WERI-Rb-1 (cell line): Measurements from ENCODE around the gene SEC14L2.

Experiments used
- DNase-seq: peaks from one replicate; pipeline ENCODE4 v3.0.0-alpha.2; 2020
- H3K27ac ChIP-seq: fragments of 250-450 bp; sonication (Bioruptor Pico); 2 replicates; pipeline ENCODE4 v1.5.1; 2020; ENCODE audit warnings: mild to moderate bottlenecking, moderate library complexity
- H3K27me3 ChIP-seq: fragments of 250-450 bp; sonication (Bioruptor Pico); 2 replicates; pipeline ENCODE4 v1.5.1; 2021; ENCODE audit warnings: mild to moderate bottlenecking, low read depth, moderate library complexity; ENCODE audit not compliant: insufficient read depth, severe bottlenecking
- H3K36me3 ChIP-seq: fragments of 250-450 bp; sonication (Bioruptor Pico); 2 replicates; pipeline ENCODE4 v1.5.1; 2020; ENCODE audit warnings: mild to moderate bottlenecking, moderate library complexity
- H3K4me3 ChIP-seq: 2 replicates; pipeline ENCODE4 v1.5.1; 2011; ENCODE audit warnings: low read depth, mild to moderate bottlenecking, control low read depth, low read length
- H3K9me3 ChIP-seq: fragments of 250-450 bp; sonication (Bioruptor Pico); 2 replicates; pipeline ENCODE4 v1.5.1; 2021; ENCODE audit warnings: mild to moderate bottlenecking, moderate library complexity; ENCODE audit not compliant: severe bottlenecking
- TF ChIP-seq, protein P1 (sequence below): IDR thresholded peaks from 2 replicates; pipeline ENCODE4 v1.5.1; 2011; ENCODE audit warnings: low read depth, mild to moderate bottlenecking, control low read depth, inconsistent platforms, low read length

The SEC14L2 gene

DNA sequence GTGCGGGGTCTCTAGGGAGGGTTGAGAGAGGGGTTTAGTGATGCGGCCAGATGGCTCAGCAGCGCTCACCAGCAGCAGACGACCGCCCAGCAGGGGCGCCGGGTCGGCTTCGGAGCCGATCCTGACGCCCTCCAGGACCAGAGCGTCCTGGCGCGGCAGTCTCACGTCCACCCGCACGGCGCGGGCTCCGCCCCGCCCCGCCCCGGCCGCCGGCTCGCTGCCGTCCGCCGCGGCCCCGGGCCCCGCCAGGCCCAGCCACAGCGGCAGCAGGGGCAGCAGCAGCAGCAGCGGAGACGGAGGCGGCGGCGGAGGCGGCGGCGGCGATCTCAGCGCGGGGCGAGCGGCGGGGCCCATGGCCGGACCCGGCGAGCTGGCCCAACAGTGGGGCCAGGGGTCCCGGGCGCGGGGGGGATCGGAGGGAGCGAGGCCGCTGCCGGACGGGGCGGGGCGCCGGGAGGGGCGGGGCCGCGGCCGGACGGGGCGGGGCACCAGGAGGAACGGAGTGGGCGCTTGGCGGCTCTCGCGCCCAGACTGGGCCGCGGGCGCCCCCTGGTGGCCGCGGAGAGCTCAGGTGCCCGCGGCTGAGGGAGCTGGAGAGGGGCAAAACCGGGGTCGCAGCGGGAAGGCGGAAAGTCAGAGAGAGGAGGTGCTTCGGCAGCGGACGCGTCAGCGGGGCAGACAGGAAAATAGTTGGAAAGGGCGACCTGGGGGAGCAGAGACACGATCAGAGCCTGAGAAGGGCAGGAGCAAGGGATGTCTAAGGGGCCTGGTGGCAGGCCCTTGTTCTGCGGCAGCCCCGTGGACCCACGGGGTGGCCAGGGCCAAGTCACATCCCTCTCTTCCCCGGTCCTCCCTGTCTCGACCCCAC is 9.6 kb upstream of the SEC14L2 start, which contains the start of gene RNF215:
RNF215 (minus strand) TSS at position 452 of the 868 bp plus-strand sequence; CDS start at position 354, 98 bp downstream.
- peak within 1 kb of the TSS; percentile 70 for H3K27ac ChIP-seq
- H3K9me3 ChIP-seq, result no peaks in the 10 kb centered on the region
- no peaks in the 10 kb centered on the region for H3K27me3 ChIP-seq
- 0 out of 2 replicates have a peak, but pooled peaks cover 3% of the 10 kb centered on the region for H3K36me3 ChIP-seq
- DNase-seq, result peak; percentile 82
- peak within 1 kb of the TSS; percentile 53 for H3K4me3 ChIP-seq
- TF ChIP-seq, protein P1, sequence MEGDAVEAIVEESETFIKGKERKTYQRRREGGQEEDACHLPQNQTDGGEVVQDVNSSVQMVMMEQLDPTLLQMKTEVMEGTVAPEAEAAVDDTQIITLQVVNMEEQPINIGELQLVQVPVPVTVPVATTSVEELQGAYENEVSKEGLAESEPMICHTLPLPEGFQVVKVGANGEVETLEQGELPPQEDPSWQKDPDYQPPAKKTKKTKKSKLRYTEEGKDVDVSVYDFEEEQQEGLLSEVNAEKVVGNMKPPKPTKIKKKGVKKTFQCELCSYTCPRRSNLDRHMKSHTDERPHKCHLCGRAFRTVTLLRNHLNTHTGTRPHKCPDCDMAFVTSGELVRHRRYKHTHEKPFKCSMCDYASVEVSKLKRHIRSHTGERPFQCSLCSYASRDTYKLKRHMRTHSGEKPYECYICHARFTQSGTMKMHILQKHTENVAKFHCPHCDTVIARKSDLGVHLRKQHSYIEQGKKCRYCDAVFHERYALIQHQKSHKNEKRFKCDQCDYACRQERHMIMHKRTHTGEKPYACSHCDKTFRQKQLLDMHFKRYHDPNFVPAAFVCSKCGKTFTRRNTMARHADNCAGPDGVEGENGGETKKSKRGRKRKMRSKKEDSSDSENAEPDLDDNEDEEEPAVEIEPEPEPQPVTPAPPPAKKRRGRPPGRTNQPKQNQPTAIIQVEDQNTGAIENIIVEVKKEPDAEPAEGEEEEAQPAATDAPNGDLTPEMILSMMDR, result peak; percentile 84

DNA sequence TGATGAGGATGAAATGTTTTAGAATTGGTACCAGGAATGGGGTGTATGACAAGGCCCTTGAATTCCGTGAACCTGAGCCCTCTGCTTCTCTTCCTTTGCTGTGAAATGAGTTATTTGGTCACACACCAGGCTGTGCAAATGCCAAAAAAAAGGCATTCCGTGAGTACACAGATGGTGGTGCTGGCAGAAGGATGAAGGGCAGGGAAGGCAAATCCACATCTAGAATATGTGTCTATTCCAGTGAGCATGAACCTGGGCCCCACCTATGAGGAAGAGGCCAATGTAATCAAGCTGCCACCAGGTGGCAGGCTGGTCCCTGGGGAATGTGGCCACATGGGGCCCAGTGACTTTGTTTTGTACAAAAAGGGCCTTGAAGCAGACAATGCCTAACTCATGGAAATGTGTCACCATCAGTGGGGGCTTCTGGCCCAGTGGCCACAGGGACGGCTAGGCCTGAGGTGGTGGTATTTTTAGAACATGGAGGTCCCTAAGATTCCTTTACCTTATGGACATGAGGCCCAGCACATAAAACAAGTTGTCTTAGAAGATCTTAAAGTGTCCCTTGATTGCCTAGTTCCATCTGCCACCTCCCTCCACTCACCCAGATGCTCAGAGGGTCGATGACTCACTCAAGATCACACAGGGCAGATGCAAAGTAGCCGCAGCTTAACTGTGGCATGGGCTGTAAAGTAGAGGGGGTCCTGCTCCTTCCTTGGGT is 5.7 kb upstream of the SEC14L2 start:
- peak overlapping the region; percentile 78 for H3K27ac ChIP-seq
- peak; percentile 82 for DNase-seq
- H3K36me3 ChIP-seq, result no peaks in the 10 kb centered on the region
- TF ChIP-seq, protein P1, result peak; percentile 90
- H3K9me3 ChIP-seq, result no peaks in the 10 kb centered on the region
- no peaks in the 10 kb centered on the region for H3K27me3 ChIP-seq
- H3K4me3 ChIP-seq, result no peak overlapping the region

DNA sequence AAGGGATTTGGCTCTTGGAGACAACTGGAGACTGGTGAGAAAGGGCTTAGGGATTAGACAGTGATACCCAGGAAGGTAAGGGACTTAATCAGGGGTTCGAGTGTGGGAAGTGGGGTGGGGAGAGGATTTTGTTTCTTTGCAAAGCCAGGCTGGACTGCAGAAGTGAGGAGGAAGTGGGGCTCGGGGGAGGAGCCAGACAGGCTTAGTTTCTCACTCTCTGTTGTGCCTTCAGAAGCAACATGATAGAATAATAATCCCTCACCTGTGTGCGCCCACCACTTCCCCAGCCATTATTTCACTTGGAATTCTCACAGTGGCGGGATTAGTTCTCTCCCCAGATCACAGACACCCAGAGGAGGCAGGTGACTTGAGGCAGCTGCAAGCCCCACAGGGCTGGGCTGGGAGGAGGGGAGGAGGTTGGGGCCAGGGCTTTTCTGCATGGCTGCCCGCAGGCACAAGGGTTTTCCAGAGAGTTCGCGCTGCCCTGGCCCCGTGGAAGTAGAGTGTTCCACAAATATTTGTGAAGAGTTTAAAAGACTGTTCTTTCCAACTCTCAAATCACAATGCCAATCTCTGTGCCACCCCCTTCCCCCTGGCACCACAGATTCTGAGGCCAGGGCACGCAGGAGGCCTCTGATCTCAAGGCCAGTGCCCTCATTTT is 4.0 kb upstream of the SEC14L2 start:
- DNase-seq, result peak; percentile 92
- no peaks in the 10 kb centered on the region for H3K9me3 ChIP-seq
- TF ChIP-seq, protein P1, result no peak
- H3K4me3 ChIP-seq, result peak overlapping the region; percentile 14
- H3K36me3 ChIP-seq, result no peaks in the 10 kb centered on the region
- H3K27me3 ChIP-seq, result no peaks in the 10 kb centered on the region
- peak overlapping the region; percentile 78 for H3K27ac ChIP-seq

DNA sequence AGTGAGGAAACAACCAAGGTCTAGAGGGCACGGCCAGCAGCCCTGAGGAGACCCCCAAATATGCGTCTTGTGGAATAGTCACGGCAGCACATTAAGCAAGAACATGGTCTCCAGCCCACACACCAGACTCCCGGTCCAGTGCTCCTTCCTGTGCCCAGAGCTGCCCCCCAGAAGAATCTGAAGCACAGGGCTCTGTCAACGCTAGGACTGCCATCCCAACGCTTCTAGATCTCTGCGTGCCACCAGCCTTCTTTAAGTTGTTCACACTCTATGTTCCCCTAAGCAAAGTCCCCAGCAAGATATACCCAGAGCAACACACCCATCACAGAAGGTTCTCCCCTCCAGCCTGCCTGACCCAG is 3.5 kb upstream of the SEC14L2 start:
- no peaks in the 10 kb centered on the region for H3K36me3 ChIP-seq
- peak overlapping the region; percentile 14 for H3K4me3 ChIP-seq
- H3K9me3 ChIP-seq, result no peaks in the 10 kb centered on the region
- peak overlapping the region; percentile 78 for H3K27ac ChIP-seq
- no peaks in the 10 kb centered on the region for H3K27me3 ChIP-seq
- DNase-seq, result no peak
- TF ChIP-seq, protein P1, result no peak

DNA sequence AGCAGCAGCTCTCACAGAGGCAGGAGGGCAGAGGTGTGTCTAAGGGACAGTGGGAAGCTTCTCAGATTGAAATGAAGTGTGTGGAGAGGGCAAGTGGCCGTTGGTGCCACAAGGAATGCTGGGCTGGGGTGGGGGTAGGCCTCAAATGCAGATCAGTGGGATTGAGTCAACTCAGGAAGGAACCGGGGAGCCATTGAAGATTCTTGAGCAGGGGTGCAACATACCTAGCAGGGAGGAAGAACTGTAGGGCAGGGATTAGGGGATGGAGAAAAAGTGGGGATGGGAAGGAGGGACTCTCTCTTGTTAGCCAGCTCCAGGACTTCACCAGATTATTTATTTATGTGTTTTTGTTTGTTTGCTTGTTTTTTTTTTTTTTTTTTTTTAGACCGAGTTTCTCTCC is 2.9 kb upstream of the SEC14L2 start:
- TF ChIP-seq, protein P1, result no peak
- Histone ChIP-seq H3K4me3 (no peak overlapping the region), H3K27ac (peak overlapping the region; percentile 78)

More for the DNA sequence above, 2.9 kb upstream of the SEC14L2 start:
- no peaks in the 10 kb centered on the region for H3K27me3 ChIP-seq
- no peaks in the 10 kb centered on the region for H3K9me3 ChIP-seq
- DNase-seq, result no peak
- no peaks in the 10 kb centered on the region for H3K36me3 ChIP-seq
